ENCODE results near the gene SF3B5. TPM values are rescaled to one million over a fixed set of nuclear protein-coding genes. Genes with fewer than 3 reads are reported as not detected.

The SF3B5 gene
- polyA plus RNA-seq, 1 experiment: 261 TPM

GRCh38 chr6:144063744-144064401 lies 31.5 kb downstream of the SF3B5 start:
- TF ChIP-seq CTCF (IDR thresholded peaks at IDR 0.05; ENCODE audit: insufficient read depth, low read depth, low read length): no peak
- H3K27me3 ChIP-seq (ENCODE audit: control insufficient read depth, insufficient read depth, low read length): peaks cover 28% of the 10 kb centered on the region
- no peaks in the 10 kb centered on the region for H3K36me3 ChIP-seq (ENCODE audit: control insufficient read depth, insufficient read depth, low read length)
- POLR2A ChIA-PET: no interaction called here
- H3K4me3 ChIP-seq (ENCODE audit: low read depth, low read length): peak overlapping the region; percentile 52
- DNase-seq (ENCODE audit: low read depth): no peak
- CTCF ChIA-PET: interaction anchor here (1.2 kb wide), 1 partner anchor 16 kb away, joined by 3 read pairs; no protein-coding TSS in a partner anchor

GRCh38 chr6:144063246-144063743 lies 32.1 kb downstream of the SF3B5 start:
- Histone ChIP-seq H3K27me3 (ENCODE audit: control insufficient read depth, insufficient read depth, low read length) (peaks cover 28% of the 10 kb centered on the region), H3K36me3 (ENCODE audit: control insufficient read depth, insufficient read depth, low read length) (no peaks in the 10 kb centered on the region), H3K4me3 (ENCODE audit: low read depth, low read length) (peak overlapping the region; percentile 52)
- ChIA-PET POLR2A (no interaction called here), CTCF (interaction anchor here (1.2 kb wide), 1 partner anchor 15 kb away, joined by 3 read pairs; no protein-coding TSS in a partner anchor)
- no peak for TF ChIP-seq CTCF (IDR thresholded peaks at IDR 0.05; ENCODE audit: insufficient read depth, low read depth, low read length)
- DNase-seq (ENCODE audit: low read depth): no peak

GRCh38 chr6:144062786-144063185 lies 32.6 kb downstream of the SF3B5 start:
- ChIA-PET POLR2A (no interaction called here), CTCF (no interaction called here)
- Histone ChIP-seq H3K4me3 (ENCODE audit: low read depth, low read length) (no peak overlapping the region), H3K27me3 (ENCODE audit: control insufficient read depth, insufficient read depth, low read length) (peaks cover 28% of the 10 kb centered on the region), H3K36me3 (ENCODE audit: control insufficient read depth, insufficient read depth, low read length) (no peaks in the 10 kb centered on the region)
- TF ChIP-seq CTCF (IDR thresholded peaks at IDR 0.05; ENCODE audit: insufficient read depth, low read depth, low read length): no peak
- DNase-seq (ENCODE audit: low read depth): no peak

- peaks cover 14% of the 10 kb centered on the region for H3K27me3 ChIP-seq (ENCODE audit: control insufficient read depth, insufficient read depth, low read length)
- no peak for TF ChIP-seq CTCF (IDR thresholded peaks at IDR 0.05; ENCODE audit: insufficient read depth, low read depth, low read length)
- H3K4me3 ChIP-seq (ENCODE audit: low read depth, low read length): no peak overlapping the region
- CTCF ChIA-PET: interaction anchor here (0.6 kb wide), 3 partner anchors 18 to 748 kb away, joined by 3 read pairs; no protein-coding TSS in a partner anchor
- POLR2A ChIA-PET: no interaction called here
- H3K36me3 ChIP-seq (ENCODE audit: control insufficient read depth, insufficient read depth, low read length): no peaks in the 10 kb centered on the region
- DNase-seq (ENCODE audit: low read depth): no peak
These were observed 36.2 kb downstream of the SF3B5 start for GRCh38 chr6:144059139-144059538.

- H3K27me3 ChIP-seq (ENCODE audit: control insufficient read depth, insufficient read depth, low read length): peaks cover 1% of the 10 kb centered on the region; the same call in 1 of the 2 replicates
- no peak for DNase-seq (ENCODE audit: low read depth)
- ChIA-PET CTCF (interaction anchor here (1.5 to 1.8 kb wide), 2 partner anchors 9 to 164 kb away, joined by 3 to 4 read pairs; no protein-coding TSS in a partner anchor), POLR2A (no interaction called here)
- H3K4me3 ChIP-seq (ENCODE audit: low read depth, low read length): no peak overlapping the region
- no peak for TF ChIP-seq CTCF (IDR thresholded peaks at IDR 0.05; ENCODE audit: insufficient read depth, low read depth, low read length)
- no peaks in the 10 kb centered on the region for H3K36me3 ChIP-seq (ENCODE audit: control insufficient read depth, insufficient read depth, low read length)
These were observed 40.0 kb downstream of the SF3B5 start for GRCh38 chr6:144055121-144055931.
